GM12878 (cell line): ENCODE measurements around the gene CYB5D1. TPM values are rescaled to one million over a fixed set of nuclear protein-coding genes. Genes with fewer than 3 reads are reported as not detected.

Source experiments
- BCL11A ChIP-seq: IDR thresholded peaks from 2 replicates; pipeline ENCODE4 v1.6.1; 2011; ENCODE audit warnings: low read depth, low read length
- BRCA1 ChIP-seq: IDR thresholded peaks from 2 replicates; pipeline ENCODE4 v1.6.1; 2011; ENCODE audit warnings: low read depth, low read length, improper control_type of control experiment
- CHD2 ChIP-seq: IDR thresholded peaks from 2 replicates; pipeline ENCODE4 v1.6.1; 2011; ENCODE audit warnings: low read depth, low read length, improper control_type of control experiment, borderline replicate concordance
- FOS ChIP-seq: IDR thresholded peaks from 3 replicates; pipeline ENCODE4 v1.6.1; 2011; ENCODE audit warnings: borderline replicate concordance; ENCODE audit not compliant: insufficient read length; ENCODE audit errors: extremely low read depth
- HDGF ChIP-seq: fragments of 450-650 bp; IDR thresholded peaks from 2 replicates; pipeline ENCODE4 v1.6.1; 2016; ENCODE audit warnings: antibody characterized with exemption
- KDM1A ChIP-seq: fragments of 200-600 bp; sonication (generic); IDR thresholded peaks from 2 replicates; pipeline ENCODE4 v1.6.1; 2016; ENCODE audit warnings: borderline replicate concordance
- LARP7 ChIP-seq: fragments of 450-650 bp; IDR thresholded peaks from 2 replicates; pipeline ENCODE4 v1.6.1; 2017; ENCODE audit warnings: mild to moderate bottlenecking
- POLR2AphosphoS5 ChIP-seq: IDR thresholded peaks from 2 replicates; pipeline ENCODE4 v1.6.1; 2011; ENCODE audit warnings: mild to moderate bottlenecking, low read length, inconsistent platforms
- RFX5 ChIP-seq: IDR thresholded peaks from 2 replicates; pipeline ENCODE4 v1.6.1; 2011; ENCODE audit warnings: low read depth, low read length, improper control_type of control experiment
- SPI1 ChIP-seq: IDR thresholded peaks from 2 replicates; pipeline ENCODE4 v1.6.1; 2011; ENCODE audit warnings: low read depth, mild to moderate bottlenecking, low read length, moderate library complexity, borderline replicate concordance; ENCODE audit not compliant: insufficient read depth
- SRF ChIP-seq, 2 experiments: IDR thresholded peaks; 2 replicates each; pipeline ENCODE4 v1.6.1; 2011; ENCODE audit warnings: low read depth in 2 of 2, low read length in 2 of 2, mild to moderate bottlenecking in 1 of 2, moderate library complexity in 1 of 2
- USF2 ChIP-seq: IDR thresholded peaks from 2 replicates; pipeline ENCODE4 v1.6.1; 2011; ENCODE audit warnings: low read depth, low read length, improper control_type of control experiment, borderline replicate concordance
- polyA plus RNA-seq, 11 experiments: library from polyadenylated mRNA; depleted of rRNA in 4 of 11; unstranded in 6 of 11; stranded (reverse) in 5 of 11; fragments of >200 nt; fragmentation: Nextera tagmentation in 4 of 11; fragmentation: Illumina TruSeq in 1 of 11; extraction: Ambion mirVana in 4 of 11; extraction: Trizol in 1 of 11; gene quantifications; 1 replicate in 1 of 11; 2 replicates in 10 of 11; pipeline versions ENCODE4 v1.2.1 to v1.2.3, GENCODE V29; 2011 to 2016; ENCODE audit warnings: inconsistent platforms in 2 of 11, missing spikeins in 2 of 11, low read depth in 1 of 11
- total RNA-seq, 4 experiments: library from RNA; depleted of rRNA in 3 of 4; stranded (reverse); fragments of >200 nt in 3 of 4; fragmentation: Illumina TruSeq in 1 of 4; extraction: Trizol in 1 of 4; gene quantifications; 2 replicates each; pipeline versions ENCODE4 v1.2.1 to v1.2.3, GENCODE V29; 2013 to 2021
- TF ChIP-seq, protein P1 (sequence below): fragments of 450-650 bp; IDR thresholded peaks from 2 replicates; pipeline ENCODE4 v1.6.1; 2014; ENCODE audit warnings: mild to moderate bottlenecking
- TF ChIP-seq, protein P2 (sequence below): IDR thresholded peaks from 2 replicates; pipeline ENCODE4 v1.6.1; 2012; ENCODE audit warnings: low read length, inconsistent platforms
- TF ChIP-seq, protein P3 (sequence below): fragments of 450-650 bp; IDR thresholded peaks from 2 replicates; pipeline ENCODE4 v1.6.1; 2017; ENCODE audit warnings: antibody characterized with exemption, mild to moderate bottlenecking, moderate library complexity
- TF ChIP-seq, protein P4 (sequence below): IDR thresholded peaks from 2 replicates; pipeline ENCODE4 v1.6.1; 2011; ENCODE audit warnings: borderline replicate concordance, low read depth, mild to moderate bottlenecking, moderate library complexity, low read length; ENCODE audit not compliant: insufficient read depth, poor library complexity, severe bottlenecking
- TF ChIP-seq, protein P5 (sequence below): fragments of 450-650 bp; IDR thresholded peaks from 2 replicates; pipeline ENCODE4 v1.6.1; 2017; ENCODE audit warnings: borderline replicate concordance
- TF ChIP-seq, protein P6 (sequence below): IDR thresholded peaks from 2 replicates; pipeline ENCODE4 v1.6.1; 2011; ENCODE audit warnings: mild to moderate bottlenecking, low read depth, low read length, moderate library complexity; ENCODE audit not compliant: insufficient replicate concordance

The CYB5D1 gene
- total and polyA plus RNA-seq, 10 of the 15 experiments (the other 5 are each of a cell fraction or from before 2014, with no cell fraction given): 1.6 to 8.7 (median 6.4) TPM

- TF ChIP-seq, protein P1, sequence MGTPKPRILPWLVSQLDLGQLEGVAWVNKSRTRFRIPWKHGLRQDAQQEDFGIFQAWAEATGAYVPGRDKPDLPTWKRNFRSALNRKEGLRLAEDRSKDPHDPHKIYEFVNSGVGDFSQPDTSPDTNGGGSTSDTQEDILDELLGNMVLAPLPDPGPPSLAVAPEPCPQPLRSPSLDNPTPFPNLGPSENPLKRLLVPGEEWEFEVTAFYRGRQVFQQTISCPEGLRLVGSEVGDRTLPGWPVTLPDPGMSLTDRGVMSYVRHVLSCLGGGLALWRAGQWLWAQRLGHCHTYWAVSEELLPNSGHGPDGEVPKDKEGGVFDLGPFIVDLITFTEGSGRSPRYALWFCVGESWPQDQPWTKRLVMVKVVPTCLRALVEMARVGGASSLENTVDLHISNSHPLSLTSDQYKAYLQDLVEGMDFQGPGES: peak; percentile 71
- TF ChIP-seq RFX5 (peak; percentile 93), USF2 (no peak), POLR2AphosphoS5 (peak; percentile 89), BCL11A (0 out of 2 replicates have a peak, but pooled peaks have one; percentile 2), CHD2 (peak; percentile 89), FOS (peak; percentile 39), LARP7 (peak; percentile 56; the same call in 1 of the 2 replicates), SRF (IDR thresholded peaks at IDR 0.05; ENCODE audit: low read depth in 2 of 2, low read length in 2 of 2) (no peak), HDGF (peak; percentile 63), BRCA1 (no peak), SPI1 (peak; percentile 82), KDM1A (no peak)
- TF ChIP-seq, protein P2, sequence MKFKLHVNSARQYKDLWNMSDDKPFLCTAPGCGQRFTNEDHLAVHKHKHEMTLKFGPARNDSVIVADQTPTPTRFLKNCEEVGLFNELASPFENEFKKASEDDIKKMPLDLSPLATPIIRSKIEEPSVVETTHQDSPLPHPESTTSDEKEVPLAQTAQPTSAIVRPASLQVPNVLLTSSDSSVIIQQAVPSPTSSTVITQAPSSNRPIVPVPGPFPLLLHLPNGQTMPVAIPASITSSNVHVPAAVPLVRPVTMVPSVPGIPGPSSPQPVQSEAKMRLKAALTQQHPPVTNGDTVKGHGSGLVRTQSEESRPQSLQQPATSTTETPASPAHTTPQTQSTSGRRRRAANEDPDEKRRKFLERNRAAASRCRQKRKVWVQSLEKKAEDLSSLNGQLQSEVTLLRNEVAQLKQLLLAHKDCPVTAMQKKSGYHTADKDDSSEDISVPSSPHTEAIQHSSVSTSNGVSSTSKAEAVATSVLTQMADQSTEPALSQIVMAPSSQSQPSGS: no peak
- TF ChIP-seq, protein P3, sequence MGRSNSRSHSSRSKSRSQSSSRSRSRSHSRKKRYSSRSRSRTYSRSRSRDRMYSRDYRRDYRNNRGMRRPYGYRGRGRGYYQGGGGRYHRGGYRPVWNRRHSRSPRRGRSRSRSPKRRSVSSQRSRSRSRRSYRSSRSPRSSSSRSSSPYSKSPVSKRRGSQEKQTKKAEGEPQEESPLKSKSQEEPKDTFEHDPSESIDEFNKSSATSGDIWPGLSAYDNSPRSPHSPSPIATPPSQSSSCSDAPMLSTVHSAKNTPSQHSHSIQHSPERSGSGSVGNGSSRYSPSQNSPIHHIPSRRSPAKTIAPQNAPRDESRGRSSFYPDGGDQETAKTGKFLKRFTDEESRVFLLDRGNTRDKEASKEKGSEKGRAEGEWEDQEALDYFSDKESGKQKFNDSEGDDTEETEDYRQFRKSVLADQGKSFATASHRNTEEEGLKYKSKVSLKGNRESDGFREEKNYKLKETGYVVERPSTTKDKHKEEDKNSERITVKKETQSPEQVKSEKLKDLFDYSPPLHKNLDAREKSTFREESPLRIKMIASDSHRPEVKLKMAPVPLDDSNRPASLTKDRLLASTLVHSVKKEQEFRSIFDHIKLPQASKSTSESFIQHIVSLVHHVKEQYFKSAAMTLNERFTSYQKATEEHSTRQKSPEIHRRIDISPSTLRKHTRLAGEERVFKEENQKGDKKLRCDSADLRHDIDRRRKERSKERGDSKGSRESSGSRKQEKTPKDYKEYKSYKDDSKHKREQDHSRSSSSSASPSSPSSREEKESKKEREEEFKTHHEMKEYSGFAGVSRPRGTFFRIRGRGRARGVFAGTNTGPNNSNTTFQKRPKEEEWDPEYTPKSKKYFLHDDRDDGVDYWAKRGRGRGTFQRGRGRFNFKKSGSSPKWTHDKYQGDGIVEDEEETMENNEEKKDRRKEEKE: no peak
- TF ChIP-seq, protein P4, sequence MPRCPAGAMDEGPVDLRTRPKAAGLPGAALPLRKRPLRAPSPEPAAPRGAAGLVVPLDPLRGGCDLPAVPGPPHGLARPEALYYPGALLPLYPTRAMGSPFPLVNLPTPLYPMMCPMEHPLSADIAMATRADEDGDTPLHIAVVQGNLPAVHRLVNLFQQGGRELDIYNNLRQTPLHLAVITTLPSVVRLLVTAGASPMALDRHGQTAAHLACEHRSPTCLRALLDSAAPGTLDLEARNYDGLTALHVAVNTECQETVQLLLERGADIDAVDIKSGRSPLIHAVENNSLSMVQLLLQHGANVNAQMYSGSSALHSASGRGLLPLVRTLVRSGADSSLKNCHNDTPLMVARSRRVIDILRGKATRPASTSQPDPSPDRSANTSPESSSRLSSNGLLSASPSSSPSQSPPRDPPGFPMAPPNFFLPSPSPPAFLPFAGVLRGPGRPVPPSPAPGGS: no peak
- TF ChIP-seq, protein P5, sequence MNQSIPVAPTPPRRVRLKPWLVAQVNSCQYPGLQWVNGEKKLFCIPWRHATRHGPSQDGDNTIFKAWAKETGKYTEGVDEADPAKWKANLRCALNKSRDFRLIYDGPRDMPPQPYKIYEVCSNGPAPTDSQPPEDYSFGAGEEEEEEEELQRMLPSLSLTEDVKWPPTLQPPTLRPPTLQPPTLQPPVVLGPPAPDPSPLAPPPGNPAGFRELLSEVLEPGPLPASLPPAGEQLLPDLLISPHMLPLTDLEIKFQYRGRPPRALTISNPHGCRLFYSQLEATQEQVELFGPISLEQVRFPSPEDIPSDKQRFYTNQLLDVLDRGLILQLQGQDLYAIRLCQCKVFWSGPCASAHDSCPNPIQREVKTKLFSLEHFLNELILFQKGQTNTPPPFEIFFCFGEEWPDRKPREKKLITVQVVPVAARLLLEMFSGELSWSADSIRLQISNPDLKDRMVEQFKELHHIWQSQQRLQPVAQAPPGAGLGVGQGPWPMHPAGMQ: no peak
- TF ChIP-seq, protein P6, sequence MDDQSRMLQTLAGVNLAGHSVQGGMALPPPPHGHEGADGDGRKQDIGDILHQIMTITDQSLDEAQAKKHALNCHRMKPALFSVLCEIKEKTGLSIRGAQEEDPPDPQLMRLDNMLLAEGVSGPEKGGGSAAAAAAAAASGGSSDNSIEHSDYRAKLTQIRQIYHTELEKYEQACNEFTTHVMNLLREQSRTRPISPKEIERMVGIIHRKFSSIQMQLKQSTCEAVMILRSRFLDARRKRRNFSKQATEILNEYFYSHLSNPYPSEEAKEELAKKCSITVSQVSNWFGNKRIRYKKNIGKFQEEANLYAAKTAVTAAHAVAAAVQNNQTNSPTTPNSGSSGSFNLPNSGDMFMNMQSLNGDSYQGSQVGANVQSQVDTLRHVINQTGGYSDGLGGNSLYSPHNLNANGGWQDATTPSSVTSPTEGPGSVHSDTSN: no peak
Observed at GRCh38 chr17:7844292-7845154, 13.3 kb upstream of the CYB5D1 start (continued).
